ENCODE results near the gene CCDC88A. TPM values are rescaled to one million over a fixed set of nuclear protein-coding genes. Genes with fewer than 3 reads are reported as not detected.

Gene CCDC88A
- polyA plus RNA-seq, 2 of the 4 experiments (the other 2 are of a cell fraction), result 21.3 to 77.8 TPM

- TF ChIP-seq MAX (IDR thresholded peaks at IDR 0.05), result peak; percentile 73
- no peak for TF ChIP-seq NR3C1 (IDR thresholded peaks at IDR 0.05)
- TF ChIP-seq PHF8 (IDR thresholded peaks at IDR 0.05; ENCODE audit: borderline replicate concordance, low read depth), result no peak
- no peak for TF ChIP-seq ZSCAN20 (CRISPR knock-in tag; IDR thresholded peaks at IDR 0.05)
- TF ChIP-seq HOXB5 (CRISPR knock-in tag; IDR thresholded peaks at IDR 0.05), result no peak
- TF ChIP-seq RARB (CRISPR knock-in tag; IDR thresholded peaks at IDR 0.05), result no peak
- TF ChIP-seq ZFP36 (IDR thresholded peaks at IDR 0.05; ENCODE audit: borderline replicate concordance, partially characterized antibody), result no peak
- TF ChIP-seq POLR2A (IDR thresholded peaks at IDR 0.05; ENCODE audit: low read length), result peak; percentile 30; the same call in 1 of the 2 replicates
- TF ChIP-seq REST (IDR thresholded peaks at IDR 0.05), result 0 out of 2 replicates have a peak, but pooled peaks have one; percentile 3
- ATAC-seq, result peak; percentile 78 to 79
- POLR2A ChIA-PET, result interaction anchor here (0.9 to 1.8 kb wide), 9 partner anchors 8 to 187 kb away, joined by 3 to 18 read pairs (median 5); partner anchors contain the start of genes CFAP36, CLHC1 and RPS27A
- CTCF ChIA-PET, result interaction anchor here (0.9 to 1.8 kb wide), 6 partner anchors 9 to 196 kb away, joined by 3 to 5 read pairs (median 3); no protein-coding TSS in a partner anchor
- 1% methylated on average over 30 of the region's 31 CpGs for WGBS (ENCODE audit: missing lambda C conversion rate)
- Histone ChIP-seq H3K27ac (peak overlapping the region; percentile 92 to 99), H3K4me2 (peak overlapping the region; percentile 93), H3K4me1 (peaks cover 36% of the 10 kb centered on the region), H3K9me3 (no peaks in the 10 kb centered on the region), H3K4me3 (peak overlapping the region; percentile 70)
- DNase-seq (ENCODE audit: low read depth in 1 of 2, low spot score in 1 of 2), result peak; percentile 23 to 62
- no peak for FAIRE-seq
These were observed 400 bp downstream of the CCDC88A start for GRCh38 chr2:55419233-55419678.

- ATAC-seq, result peak in 1 of 2 experiments; percentile 9; a peak in 3 of 6 replicates
- WGBS (ENCODE audit: missing lambda C conversion rate), result 2% methylated on average over 11 of the region's 11 CpGs
- Histone ChIP-seq H3K4me3 (peak overlapping the region; percentile 70), H3K9me3 (no peaks in the 10 kb centered on the region), H3K4me2 (peak overlapping the region; percentile 93), H3K4me1 (peaks cover 30% of the 10 kb centered on the region; the same call in 2 of the 3 replicates), H3K27ac (peak overlapping the region; percentile 92 to 99)
- peak in 1 of 2 experiments; percentile 22 for DNase-seq (ENCODE audit: low read depth in 1 of 2, low spot score in 1 of 2)
- no peak for FAIRE-seq
- ChIA-PET CTCF (interaction anchor here (0.9 to 1.5 kb wide), 3 partner anchors 8 to 94 kb away, joined by 3 read pairs; no protein-coding TSS in a partner anchor), POLR2A (interaction anchor here (0.9 to 1.7 kb wide), 2 partner anchors 8 to 137 kb away, joined by 3 to 6 read pairs; no protein-coding TSS in a partner anchor)
- TF ChIP-seq BCL3 (IDR thresholded peaks at IDR 0.05) (no peak), REST (IDR thresholded peaks at IDR 0.05) (no peak), TFCP2L1 (CRISPR knock-in tag; IDR thresholded peaks at IDR 0.05) (no peak), MAX (IDR thresholded peaks at IDR 0.05) (no peak), FOSB (CRISPR knock-in tag; IDR thresholded peaks at IDR 0.05) (no peak), FOSL2 (IDR thresholded peaks at IDR 0.05) (no peak), FOSL2 (CRISPR knock-in tag; IDR thresholded peaks at IDR 0.05) (no peak), JUNB (IDR thresholded peaks at IDR 0.05) (no peak), NR3C1 (IDR thresholded peaks at IDR 0.05) (no peak), KDM5A (IDR thresholded peaks at IDR 0.05) (no peak), CBX2 (IDR thresholded peaks at IDR 0.05; ENCODE audit: borderline replicate concordance, low read depth) (no peak), ZNF302 (CRISPR knock-in tag; IDR thresholded peaks at IDR 0.05) (no peak), POLR2AphosphoS2 (conservative IDR thresholded peaks at IDR 0.05; ENCODE audit: low read length) (no peak), CEBPB (IDR thresholded peaks at IDR 0.05) (no peak), PHF8 (IDR thresholded peaks at IDR 0.05; ENCODE audit: borderline replicate concordance, low read depth) (no peak), HMGXB4 (CRISPR knock-in tag; IDR thresholded peaks at IDR 0.05; ENCODE audit: borderline replicate concordance) (no peak), RCOR1 (IDR thresholded peaks at IDR 0.05; ENCODE audit: low read depth, low read length) (no peak), PBX3 (IDR thresholded peaks at IDR 0.05) (no peak)
These were observed 984 bp downstream of the CCDC88A start for GRCh38 chr2:55418512-55419232.
